Esophagus mucosa (tissue), 1 donor: ENCODE data around the gene PLXNA4. TPM values are rescaled to one million over a fixed set of nuclear protein-coding genes. Genes with fewer than 3 reads are reported as not detected.

Experiments
- ATAC-seq: fragments of 200-7000 bp; cut with Tn5 transposase; one replicate; pipeline ENCODE4 v1.9.1; 2020
- total RNA-seq: library from RNA; stranded (reverse); gene quantifications from one replicate; pipeline ENCODE4 v1.2.4, GENCODE V29; 2023
- donor health status: DM: yes; HTN: yes; CAD: no.

PLXNA4 gene
- total RNA-seq, 1 donor from 2014 or later = 1.1 TPM

GRCh38 chr7:132234711-132235110, 341.6 kb downstream of the PLXNA4 start:
- ATAC-seq = no peak

DNA sequence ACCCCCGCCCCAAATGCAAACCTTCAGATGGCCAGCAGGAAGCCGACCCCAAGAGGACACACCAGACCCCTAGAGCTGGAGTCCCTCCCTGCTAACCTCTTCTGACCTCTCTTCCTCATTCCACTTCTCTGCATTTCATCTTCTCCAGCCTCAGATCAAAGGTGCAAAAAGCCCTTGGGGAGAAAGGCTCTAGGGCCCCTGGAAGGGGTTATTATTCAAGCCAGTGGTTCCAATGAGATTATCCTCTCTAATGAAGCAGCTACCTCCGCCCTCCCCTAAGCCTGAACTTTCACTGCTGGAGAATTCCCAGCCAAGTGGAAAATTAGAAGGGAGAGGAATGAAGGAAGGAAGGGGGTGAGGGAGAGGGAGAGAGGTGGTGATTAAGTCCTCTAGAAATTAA, 343.9 kb downstream of the PLXNA4 start:
- no peak for ATAC-seq

DNA sequence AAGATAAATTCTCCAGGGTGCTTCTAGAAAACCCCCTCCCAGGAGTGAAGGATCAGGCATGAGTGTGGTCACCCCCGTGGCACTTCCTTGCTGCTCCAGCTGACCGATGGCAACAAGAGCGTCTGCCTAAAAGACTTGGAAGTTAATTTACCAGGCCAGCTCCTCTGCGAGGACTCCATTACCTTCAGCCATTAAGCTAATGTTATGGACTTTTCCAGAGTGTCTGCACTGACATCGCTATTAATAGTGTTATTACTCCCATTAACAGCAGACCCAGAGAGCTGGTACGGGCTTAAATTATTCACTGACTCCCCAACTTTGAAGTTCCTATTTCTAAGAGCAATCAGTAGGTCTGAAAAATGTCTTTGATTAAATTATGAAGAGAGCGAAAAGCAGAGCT, 345.8 kb downstream of the PLXNA4 start:
- ATAC-seq = no peak

DNA sequence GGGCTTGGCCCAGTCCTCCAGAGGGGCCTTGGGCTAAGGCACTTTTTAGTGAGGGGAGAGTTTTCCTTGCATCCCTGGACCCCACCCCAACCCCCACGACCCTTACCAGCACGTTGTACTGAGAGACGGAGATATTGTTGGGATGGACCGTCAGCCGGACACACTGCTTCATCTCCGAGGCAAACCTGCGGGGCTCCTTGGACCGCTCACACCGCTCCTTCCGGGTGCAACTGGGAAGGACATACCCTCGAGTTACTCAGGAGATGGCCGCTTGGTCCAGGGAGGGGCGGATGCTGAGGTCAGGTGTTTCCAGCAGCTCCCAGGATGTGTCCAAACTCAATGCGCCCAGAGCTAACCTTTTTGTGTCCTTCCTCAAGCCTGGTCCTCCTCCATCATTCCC, 348.0 kb downstream of the PLXNA4 start:
- no peak for ATAC-seq

GRCh38 chr7:132226957-132227290, 349.3 kb downstream of the PLXNA4 start:
- no peak for ATAC-seq

DNA sequence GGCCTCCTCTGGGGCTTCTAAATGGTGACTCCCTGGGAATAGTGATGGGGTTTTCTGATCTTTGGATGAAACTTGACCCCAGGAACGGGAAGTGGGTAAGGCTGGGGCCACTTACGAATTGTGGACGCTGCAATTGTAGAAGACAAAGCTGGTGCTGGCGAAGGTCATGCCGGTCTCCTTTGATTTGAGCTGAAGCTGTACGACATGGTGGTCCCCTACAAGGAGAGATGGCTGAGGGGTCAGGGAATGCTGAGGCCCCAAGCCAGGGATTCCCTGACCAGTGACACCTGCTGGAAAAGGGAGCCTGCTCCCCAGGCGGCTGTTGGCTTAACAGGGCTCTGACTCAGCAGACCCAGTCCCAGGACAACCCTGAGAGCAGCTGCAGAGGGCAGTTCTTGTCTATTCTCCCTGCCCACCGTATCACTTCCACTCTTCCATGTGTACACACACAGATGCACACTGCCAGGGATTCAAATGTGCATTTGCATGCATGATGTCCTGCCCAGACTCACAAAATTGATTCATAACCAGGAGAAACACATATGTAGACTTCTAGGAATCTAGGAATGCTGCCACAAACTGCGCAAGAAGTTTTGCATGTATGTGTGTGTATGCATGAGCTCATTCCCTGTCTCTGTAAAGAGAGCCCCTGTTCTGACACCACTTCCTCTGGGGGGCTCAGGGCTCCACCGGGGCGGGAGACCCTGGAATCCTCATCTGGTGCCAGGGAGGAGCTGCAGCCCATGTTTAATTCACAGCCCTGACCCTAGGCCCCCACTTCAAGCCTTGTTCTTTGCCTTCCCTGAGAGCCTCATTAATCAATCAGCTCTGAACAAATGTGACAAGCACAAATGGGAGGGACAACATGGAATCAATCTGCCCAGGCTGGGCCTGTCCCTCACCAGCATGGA, 350.0 kb downstream of the PLXNA4 start:
- ATAC-seq = no peak

- ATAC-seq = no peak
Measured at GRCh38 chr7:132225216-132226030, 350.8 kb downstream of the PLXNA4 start.

DNA sequence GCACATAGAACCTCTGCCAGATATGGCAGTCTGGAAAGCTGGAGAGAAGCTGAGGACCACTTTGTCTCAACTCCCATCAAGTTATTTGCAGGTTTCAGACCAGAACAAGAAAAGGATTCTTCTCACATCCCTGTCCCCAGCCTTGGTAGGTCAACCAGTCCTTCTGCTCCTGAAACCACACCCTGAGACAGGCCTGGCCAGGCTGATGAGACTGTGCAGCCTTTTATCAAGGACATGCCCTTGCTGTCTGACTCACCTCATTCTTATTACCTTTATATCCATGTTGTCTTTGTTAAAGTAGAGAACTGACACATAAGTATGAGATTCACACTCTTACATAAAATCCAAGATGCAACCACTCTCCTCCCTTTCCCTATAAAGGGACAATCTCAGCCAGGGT, 354.9 kb downstream of the PLXNA4 start:
- peak; percentile 86 for ATAC-seq

DNA sequence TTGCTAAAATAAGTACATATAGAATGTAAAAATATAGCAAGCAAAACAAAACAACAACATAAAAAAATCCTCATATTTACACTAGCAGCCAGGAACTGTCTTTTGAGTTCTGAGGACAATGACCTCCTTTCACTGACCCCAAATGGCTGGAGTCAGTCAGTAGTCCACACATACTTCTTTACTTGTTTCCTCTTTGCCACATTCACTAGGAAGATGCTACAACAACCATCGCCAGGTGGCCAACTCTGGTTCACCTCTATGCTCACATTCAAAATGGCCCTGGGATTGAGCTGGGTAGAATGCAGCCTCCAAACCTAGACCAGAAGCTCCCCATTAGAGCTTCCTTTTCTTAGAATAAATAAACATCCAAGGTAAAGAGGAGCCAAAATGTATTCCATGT, 356.2 kb downstream of the PLXNA4 start:
- ATAC-seq = no peak

- ATAC-seq = no peak
Measured at GRCh38 chr7:132218876-132219275, 357.4 kb downstream of the PLXNA4 start.

GRCh38 chr7:132216847-132217525, 359.3 kb downstream of the PLXNA4 start:
- no peak for ATAC-seq

GRCh38 chr7:132214452-132214851, 361.8 kb downstream of the PLXNA4 start:
- ATAC-seq = no peak

GRCh38 chr7:132213583-132213982, 362.7 kb downstream of the PLXNA4 start:
- no peak for ATAC-seq

DNA sequence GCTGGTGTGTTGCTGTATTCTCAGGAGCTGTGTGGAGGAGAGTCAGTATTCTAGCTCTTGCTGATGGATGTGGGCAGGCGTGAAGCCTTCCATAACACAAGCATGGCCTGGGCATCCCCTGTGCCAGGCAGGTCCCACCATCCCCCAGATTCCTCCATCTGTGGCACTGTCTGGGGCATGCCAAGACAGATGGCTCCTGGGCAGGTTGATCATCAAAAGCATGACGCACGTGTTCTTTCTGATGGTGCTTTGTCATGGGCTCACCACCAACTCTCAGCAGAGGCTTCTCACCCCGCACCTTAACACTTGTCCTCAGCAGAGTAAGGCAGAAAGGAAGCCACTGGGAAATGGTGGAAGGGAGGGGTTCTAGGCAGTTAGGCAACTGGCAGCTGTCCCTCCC, 364.3 kb downstream of the PLXNA4 start:
- ATAC-seq = no peak

- ATAC-seq = no peak
Measured at GRCh38 chr7:132210821-132211220, 365.4 kb downstream of the PLXNA4 start.

GRCh38 chr7:132207782-132208181, 368.5 kb downstream of the PLXNA4 start:
- no peak for ATAC-seq

GRCh38 chr7:132207211-132207610, 369.1 kb downstream of the PLXNA4 start:
- ATAC-seq = no peak

GRCh38 chr7:132206594-132206993, 369.7 kb downstream of the PLXNA4 start:
- no peak for ATAC-seq

DNA sequence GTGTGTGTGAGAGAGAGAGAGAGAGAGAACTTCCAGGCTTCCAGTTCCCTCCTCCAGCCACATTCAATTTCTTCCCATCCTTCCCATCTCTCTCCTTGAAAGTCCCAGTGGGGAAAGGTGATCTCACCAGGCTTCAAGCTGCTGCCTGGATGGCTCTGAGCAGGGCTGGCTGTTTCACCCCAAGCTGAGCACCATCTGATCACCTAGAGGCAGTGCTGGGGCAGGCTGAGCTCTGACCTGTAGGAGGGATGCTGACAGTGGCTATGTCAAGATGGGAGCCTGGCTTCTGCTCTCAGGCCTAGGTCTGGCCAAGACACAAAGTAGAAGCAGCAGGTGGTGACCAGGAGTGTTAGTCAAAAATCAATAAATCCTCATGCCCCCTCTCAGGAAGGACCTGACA, 370.8 kb downstream of the PLXNA4 start:
- ATAC-seq = no peak

DNA sequence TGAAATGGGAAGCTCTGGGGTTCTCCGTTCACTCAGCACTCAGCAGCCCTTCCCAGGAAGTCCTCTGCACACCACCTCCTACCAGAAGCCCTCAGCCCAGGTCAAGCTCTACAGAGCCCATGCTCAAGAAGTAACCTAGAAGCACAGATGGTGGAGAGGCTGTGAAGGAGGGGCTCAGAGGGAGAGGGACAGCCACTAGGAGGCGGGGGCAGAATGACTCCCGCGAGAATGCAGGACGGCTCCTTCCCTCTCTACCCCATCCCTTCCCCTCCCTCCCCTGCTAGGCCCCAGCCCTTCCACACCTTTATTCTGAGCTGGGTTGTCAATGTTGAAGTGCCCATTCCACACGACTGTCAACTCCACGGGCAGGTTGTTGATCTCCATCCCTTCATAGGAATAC, 373.2 kb downstream of the PLXNA4 start:
- ATAC-seq = no peak

DNA sequence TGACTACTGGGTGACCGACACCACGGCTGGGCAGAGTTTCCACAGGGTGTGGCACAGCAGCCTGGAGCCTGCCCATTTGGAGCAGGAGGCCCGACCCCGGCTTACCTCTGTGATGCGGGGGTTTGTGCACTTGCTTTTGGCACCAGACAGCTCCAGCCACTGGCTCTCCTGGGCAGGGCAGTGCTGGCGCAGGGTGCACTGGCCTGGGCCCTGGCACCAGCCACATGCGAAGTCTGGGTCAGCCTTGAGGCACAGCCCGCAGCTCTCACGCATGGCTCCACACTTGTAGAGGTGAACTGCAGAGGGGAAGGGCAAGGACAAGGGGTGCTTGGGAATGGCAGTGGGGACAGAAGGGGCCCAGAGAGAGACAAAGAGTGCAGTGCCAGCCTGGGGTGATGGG, 373.7 kb downstream of the PLXNA4 start:
- ATAC-seq = no peak

DNA sequence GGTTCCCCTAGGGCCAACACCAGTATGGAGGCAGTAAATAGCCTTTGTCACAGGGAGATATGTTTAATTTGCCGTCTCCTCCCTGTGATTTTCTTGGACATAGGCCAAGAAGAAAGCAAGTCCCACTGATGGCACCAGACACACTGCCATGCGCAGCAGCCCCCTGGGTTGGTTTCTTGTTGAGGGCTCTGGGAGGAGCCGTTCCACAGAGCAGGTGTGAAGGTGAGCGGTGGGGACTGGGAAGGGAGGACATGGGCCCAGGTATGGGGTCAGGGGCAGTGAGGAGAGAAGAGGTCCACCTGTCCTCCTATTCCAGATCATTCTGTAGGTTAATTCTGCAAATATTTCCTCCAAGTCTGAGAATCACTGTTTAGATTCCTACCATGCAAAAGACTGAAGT, 376.1 kb downstream of the PLXNA4 start:
- no peak for ATAC-seq

DNA sequence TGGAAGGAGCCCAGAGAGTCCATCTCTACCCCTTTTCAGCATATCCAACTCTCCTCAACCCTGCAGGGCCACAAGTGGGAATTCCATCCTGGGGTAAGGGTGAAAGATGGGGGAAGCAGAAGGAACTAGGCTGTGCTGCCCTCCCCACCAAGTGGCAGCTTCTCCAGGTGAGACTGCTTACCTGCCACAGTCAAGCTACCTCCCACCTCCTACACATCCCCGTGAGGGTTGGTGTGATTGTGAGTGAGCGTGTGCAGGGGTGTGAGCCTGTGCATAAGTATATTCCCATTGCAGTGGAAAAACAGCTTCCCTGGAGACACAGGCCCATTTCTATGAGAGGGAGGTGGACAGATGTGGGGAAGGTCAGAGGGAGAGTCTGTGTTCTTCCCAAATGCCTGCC, 376.6 kb downstream of the PLXNA4 start:
- ATAC-seq = no peak
